Dedifferentiated amniotic fluid mesenchymal stem cell (primary cell): Measurements from ENCODE around the gene PLXNA4.

ENCODE experiments used
- DNase-seq: peaks from one replicate; pipeline ENCODE4 v3.0.0-alpha.2; 2016; ENCODE audit errors: extremely low spot score

Gene PLXNA4

GRCh38 chr7:132436121-132436520, 140.1 kb downstream of the PLXNA4 start:
- DNase-seq = no peak

GRCh38 chr7:132435016-132435990, 141.0 kb downstream of the PLXNA4 start:
- DNase-seq = no peak

- no peak for DNase-seq
These were observed 142.2 kb downstream of the PLXNA4 start for GRCh38 chr7:132434041-132434440.

- no peak for DNase-seq
These were observed 143.0 kb downstream of the PLXNA4 start for GRCh38 chr7:132433301-132433700.

GRCh38 chr7:132430861-132431822, 145.1 kb downstream of the PLXNA4 start:
- no peak for DNase-seq

- DNase-seq = no peak
These were observed 146.0 kb downstream of the PLXNA4 start for GRCh38 chr7:132430041-132430855.

GRCh38 chr7:132429181-132429580, 147.1 kb downstream of the PLXNA4 start:
- DNase-seq = no peak

GRCh38 chr7:132428247-132428919, 147.9 kb downstream of the PLXNA4 start:
- no peak for DNase-seq

- DNase-seq = no peak
These were observed 150.3 kb downstream of the PLXNA4 start for GRCh38 chr7:132425942-132426341.

- no peak for DNase-seq
These were observed 151.2 kb downstream of the PLXNA4 start for GRCh38 chr7:132424821-132425724.

GRCh38 chr7:132424277-132424676, 152.0 kb downstream of the PLXNA4 start:
- DNase-seq = no peak

GRCh38 chr7:132423594-132424200, 152.6 kb downstream of the PLXNA4 start:
- DNase-seq = no peak

- DNase-seq = no peak
These were observed 153.7 kb downstream of the PLXNA4 start for GRCh38 chr7:132422502-132423111.

GRCh38 chr7:132420527-132420926, 155.7 kb downstream of the PLXNA4 start:
- DNase-seq = no peak

- no peak for DNase-seq
These were observed 156.7 kb downstream of the PLXNA4 start for GRCh38 chr7:132419542-132419941.

- no peak for DNase-seq
These were observed 157.4 kb downstream of the PLXNA4 start for GRCh38 chr7:132418840-132419239.

GRCh38 chr7:132417103-132417906, 159.0 kb downstream of the PLXNA4 start:
- no peak for DNase-seq

GRCh38 chr7:132416395-132416794, 159.9 kb downstream of the PLXNA4 start:
- DNase-seq = no peak
